DMS114 treated with DMSO at 0.1 percent for 48 hours (cell line): Measurements from ENCODE around the gene SETD3.

Experiments
- DNase-seq: peaks from one replicate; lab custom pipeline; 2025; ENCODE audit not compliant: unreplicated experiment; lab: John Stamatoyannopoulos, UW

The SETD3 gene

DNA sequence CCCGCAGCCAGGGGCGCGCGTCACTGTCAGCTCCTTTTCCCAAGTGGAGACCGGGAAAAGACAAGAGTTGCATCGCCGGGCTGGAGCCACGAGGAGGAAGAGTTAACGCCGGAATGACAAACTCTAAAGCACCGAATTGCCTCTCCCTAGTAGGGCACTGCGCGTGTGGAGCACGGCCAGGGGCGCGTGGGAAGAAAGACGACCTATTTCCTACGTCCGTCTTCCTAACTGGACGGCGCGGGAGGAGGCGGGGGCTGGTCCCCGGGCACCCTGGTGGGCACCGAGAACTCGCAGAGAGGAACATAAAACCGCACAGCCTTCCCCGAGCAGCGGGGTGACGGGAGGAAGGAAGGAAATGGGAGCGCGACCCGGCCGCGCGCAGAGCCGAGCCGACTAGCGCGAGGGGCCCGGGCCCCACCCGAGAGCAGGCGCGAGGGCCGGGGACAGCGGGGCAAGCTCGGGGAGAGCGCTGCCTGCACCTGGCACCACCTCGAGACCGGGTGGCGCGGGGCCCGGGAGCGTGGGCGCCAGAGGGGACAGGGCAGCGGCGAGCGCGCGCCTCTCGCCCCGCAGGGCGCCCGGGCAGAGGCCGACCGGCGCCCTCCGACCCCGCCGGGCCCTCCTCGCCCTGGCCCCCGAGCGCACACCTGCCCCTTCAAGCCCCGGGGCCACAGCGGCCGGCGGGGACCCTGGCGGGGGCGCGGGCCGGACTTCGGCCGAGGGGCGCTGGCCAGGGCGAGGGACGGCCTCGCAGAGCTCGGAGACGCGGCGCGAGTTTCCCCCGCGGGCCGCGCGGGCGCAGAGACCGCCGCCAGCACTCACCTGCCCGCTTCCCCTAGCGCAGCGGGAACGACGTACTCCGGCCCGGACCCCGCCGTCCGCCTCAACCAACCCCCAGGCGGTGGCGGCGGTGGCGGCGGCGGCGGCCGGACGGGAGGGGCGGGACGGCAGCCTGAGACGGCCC lies at the start of gene SETD3:
Gene SETD3 (minus strand): TSS at position 954 of the 964 bp plus-strand sequence. CDS start 15,054 bp downstream, outside the sequence.
- DNase-seq = no peak

DNA sequence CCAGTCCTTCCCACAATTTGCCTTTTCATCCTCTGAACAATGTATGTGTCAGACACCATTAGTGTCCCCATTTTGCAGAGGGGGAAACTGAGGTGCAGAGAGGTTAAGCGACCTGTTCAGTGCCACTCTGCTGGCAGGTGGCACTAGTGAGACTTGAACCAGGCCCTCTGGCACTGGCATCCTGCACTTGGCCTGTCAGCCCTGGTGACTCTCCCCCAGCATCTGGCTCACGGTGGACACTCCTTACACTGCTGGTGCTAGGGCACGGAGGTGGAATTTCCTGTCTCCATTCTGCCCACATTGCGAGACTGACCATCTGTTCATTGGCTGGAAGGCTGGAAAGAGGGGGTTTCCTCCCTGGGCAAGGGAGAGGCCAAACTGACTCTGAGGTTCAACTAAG lies 49.2 kb upstream of the SETD3 start:
- DNase-seq = no peak

DNA sequence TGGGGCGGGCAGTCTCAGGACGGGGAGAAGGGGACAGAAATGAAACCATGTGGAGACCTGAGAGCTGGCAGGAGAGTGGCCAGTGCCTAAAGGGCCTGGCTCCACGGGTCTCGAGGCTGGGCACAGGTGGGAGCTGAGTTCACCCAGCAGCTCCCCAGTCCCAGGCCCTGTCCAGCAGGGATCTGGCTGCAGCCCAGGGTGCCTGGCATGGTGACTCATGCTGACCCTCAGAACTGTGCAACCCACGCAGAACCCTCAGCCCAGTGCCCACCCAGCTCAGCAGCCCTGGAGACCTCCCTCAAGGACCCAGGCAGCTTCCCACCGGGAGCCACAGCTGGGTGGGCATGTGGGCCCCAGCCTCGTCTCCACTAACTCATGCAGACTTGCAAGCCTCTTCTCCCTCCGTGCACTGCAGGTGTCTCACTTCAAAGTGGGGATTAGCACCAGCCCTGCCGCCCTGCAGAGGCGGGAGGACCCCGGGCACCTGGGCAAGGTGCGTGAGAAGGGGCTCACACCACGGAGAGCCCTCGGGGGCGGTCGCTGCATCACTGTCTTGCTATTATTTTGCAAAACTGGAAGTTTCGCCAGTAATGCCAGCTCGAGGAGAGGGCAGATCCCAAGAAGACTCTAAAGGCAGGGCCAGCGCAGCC lies 46.9 kb upstream of the SETD3 start:
- no peak for DNase-seq

DNA sequence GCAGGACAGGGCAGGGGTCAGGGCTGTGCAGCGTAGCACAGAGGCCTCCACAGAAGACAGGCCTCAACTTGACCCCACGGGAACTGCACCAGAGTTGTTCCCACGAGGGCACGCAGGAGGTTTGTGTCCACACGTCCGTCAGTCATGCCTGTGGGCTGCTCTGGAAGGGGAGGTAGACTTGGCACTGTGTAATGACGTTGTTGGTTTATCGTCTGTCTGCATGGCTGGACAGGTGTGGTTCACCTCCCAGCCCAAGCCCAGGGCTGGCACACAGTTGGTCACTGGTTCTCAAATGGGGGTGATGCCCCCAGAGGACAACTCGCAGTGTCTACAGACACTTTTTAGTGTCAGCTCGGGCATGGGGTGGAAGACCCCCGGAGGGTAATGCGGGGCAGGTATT lies 46.4 kb upstream of the SETD3 start:
- no peak for DNase-seq

DNA sequence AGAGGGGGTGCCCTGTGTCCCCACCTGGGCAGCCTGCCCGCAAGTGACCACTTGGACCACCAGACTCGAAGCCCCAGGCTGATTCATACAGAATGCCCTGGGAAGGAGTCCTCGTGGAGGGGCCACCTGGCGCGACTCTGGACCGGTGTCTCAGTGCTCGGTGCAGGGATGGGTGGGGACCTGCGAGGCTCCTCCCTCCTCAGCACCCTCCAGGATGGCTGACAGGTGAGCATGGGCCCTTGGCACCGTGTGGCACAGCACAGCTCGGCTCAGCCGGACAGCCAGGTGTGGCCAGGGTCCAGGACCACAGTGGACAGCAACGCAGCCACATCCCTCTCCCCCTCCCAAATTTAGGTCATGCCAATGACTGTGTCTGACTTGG lies 45.0 kb upstream of the SETD3 start:
- DNase-seq = no peak

DNA sequence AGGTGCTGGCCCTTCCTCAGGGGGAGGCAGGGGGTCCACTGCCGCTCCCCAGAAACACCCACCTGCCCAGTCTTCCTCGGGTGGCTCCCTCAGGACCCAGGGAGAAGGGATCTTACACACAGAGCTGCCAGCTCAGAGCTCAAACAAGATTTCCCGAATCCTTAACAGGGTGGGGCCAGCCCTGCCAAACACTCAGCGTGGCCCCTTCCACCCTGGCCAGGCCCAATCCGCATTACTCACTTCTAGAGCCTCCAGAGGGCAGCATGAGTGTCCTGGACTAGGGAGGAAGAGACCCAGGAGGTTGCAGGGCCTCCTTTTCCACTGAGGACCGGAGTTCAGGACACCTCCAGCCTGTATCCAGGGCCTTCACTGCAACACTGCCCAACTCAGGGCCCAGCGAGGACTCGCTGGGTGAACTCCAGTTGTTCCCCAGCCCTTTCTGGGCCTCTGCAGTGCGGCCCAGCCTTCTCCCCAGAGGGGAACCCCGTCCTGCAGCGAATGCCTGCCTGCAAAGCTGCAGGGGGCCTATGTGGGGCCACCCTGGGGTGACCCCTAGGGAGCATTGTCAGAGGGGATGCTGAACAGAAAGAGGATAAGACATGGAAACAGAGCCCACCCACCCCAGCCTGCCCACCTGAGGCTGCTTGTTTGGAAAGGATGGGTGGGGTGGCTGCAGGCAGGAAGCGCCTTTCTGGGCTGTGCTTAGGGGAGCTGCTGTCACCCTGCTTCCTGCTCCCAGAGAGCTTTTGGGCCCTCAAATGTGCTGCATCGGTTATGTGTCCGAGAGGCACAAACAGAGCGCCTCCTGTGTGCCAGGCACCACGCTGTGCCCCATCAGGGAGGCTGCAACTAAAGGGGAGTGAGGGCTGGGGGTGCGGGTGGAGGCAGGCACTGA lies 44.4 kb upstream of the SETD3 start:
- no peak for DNase-seq

DNA sequence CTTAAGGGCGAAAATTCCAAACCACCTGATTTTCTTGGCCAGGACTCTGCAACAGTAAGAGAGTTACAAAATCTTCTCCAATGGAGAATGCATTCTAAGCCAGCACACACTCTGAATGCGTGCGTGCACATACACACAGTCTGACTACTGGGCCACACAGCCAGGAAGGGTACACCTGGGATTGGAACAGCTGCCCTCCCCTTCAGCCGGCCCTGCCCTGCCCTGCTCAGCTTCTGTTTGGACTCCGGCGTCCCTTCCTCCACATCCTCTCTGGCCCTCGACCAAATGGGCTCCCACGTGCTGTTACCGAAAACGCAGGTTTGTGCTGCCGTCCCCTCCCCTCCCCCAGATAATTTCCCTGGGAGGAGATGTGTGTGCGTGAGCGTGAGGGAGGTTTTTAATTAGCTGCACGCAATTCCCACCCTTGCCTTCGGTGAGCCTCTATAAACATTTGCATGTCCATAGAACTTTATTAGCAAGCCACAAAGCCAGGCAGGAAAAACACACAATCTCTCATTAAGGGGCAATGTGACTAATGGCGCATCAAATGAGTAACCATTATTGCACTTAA lies 43.5 kb upstream of the SETD3 start:
- no peak for DNase-seq

DNA sequence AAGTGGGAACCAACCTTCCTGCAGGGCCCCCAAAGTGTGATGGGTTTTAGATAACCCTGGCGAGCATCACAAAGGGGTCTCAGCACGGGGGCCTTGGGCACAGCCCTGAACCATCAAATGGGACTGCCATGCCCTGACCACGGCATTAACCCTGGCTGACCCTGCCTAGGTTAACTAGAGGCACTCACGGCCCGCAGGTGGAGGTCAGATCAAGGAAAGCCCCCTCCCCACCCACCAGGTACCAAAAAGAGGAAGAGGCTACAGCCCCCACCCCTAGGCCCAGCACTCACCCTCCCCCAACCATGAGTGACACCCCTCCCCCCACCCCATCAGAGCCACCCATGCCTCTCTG lies 43.0 kb upstream of the SETD3 start:
- no peak for DNase-seq

DNA sequence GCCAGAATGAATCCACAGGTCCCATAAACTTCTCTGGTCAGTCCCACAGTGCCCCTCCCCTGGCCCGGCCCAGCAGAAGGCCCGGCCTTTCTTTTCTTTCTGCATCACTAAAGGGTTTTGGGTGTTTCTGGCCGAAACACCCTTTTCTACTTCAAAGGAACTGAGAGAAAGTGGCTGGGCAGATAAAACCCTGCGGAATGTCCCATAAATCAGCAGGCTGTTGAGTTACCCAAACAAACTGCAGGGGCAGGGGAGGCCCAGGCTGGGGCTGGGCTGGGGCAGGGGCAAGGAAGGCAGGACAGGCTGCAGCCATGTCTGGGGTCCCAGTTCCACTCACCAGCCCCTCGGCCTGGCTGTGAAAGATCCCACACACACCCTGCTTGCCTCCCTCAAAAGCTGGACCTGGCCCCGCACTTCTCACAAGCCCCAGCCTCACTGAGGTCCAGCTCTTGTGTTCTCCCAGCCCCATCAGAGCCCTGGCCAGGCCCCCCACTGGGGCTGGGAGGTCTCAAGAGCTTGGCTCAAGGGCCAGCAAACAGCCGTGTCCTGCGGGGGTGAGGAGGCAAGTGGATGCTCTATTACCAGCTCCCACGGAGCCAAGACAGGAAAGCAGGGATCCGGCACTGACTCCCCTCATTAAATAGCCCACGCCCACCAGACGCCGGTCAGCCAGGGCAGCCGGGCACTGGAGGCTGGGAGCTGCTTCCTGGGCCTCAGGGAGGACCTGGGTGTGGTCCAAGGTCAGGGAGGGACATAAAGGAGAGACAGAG lies 42.5 kb upstream of the SETD3 start:
- no peak for DNase-seq

DNA sequence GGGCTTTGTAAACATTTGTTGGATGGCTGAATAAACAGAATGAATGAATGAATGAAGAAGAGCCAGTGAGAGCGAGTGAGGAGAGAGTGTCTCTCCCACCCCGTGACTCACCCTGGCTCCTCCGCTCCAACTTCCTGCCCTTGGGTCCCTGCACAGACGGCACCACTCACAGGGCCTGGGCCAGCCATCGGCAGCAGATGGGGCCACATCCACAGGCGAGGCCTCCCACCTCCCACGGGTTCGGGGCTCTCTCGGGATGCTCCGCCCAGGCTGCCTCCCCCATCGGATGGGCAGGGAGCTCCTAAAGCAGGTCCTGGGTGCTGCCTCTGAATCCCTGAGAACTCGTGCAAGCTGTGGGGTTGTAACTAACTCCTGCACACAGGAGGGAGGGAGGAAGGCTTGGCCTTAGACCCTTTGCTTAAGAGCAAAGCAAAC lies 41.8 kb upstream of the SETD3 start:
- no peak for DNase-seq

DNA sequence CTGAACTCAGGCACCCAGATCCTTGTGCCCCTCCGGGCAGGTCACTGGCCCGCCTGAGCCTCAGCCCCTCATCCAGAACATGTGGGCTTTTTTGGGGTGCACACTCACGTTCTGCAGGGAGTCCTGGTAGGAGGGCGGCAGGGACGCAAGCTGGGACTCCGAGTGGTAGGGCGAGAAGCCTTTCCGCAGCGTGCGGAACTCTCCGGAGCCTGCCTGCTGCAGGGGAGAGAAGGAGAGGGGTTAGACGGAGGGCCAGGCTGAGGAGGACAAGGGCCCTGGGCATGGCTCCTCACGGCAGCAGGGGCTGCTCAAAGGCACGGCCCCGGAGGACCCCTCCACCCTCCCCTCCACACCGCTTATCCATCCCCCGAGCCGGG lies 41.4 kb upstream of the SETD3 start:
- DNase-seq = no peak

DNA sequence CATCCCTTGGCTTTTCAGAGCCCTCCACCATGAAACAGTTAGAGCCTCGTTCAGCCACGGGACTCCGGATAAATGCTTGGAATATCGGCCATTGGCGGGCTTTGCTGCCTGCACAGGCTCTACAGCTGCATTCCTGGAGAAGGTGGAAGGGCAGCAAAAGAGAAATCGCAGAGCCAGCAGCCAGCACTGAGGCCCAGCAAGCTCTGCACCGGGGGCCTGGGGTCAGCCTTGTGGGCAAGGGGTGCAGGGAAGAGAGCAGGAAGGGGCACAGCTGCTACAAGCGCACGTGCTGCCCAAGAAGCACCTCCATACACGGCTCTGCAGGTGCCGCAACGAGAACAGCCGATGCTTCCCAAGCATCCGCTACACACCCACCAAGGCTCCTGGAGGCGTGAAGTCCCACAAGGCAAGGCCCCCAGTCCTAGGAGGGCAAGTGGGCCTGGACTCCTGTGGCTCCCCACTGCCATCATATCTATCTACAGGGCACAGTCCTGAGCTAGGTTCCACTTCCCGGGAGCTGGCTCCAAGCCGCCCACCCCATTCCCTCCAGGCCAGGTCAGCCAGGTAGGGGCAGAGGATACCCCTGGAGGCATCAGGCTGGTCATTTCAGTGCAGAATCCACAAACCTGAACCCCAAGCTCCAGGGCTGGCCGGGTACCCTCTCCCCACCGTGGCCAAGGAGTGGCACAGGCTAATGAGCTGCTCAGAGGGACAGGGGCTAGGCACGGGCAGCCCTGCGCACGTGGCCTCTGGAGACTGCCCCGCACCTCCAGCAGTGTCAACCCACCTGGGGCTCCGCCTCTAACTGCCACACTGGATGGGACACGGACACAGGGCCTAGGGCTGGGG lies 40.7 kb upstream of the SETD3 start:
- no peak for DNase-seq

DNA sequence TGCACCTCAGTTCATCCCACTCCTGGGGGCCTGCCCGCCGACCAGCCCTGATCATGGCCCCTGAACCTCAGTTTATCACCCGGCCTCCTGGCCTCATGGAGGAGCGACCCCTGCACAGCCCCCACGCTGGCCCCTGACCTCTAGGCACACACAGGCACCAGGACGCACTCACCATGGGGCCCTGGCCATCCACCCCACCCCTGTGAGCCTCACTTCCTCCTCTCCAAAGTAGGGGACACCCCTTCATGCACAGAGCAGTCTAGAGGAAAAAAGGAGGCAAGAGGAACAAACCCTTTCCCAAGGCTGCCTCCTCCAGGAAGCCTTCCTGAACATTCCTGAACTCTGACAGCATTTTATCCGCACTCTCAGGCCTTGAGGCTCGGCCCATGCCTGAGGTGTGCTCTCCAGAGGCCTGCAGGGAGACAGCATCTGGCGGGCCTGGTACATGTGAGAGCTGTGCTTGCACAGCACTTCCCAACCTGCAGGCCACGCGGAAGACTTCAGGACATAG lies 40.0 kb upstream of the SETD3 start:
- no peak for DNase-seq

DNA sequence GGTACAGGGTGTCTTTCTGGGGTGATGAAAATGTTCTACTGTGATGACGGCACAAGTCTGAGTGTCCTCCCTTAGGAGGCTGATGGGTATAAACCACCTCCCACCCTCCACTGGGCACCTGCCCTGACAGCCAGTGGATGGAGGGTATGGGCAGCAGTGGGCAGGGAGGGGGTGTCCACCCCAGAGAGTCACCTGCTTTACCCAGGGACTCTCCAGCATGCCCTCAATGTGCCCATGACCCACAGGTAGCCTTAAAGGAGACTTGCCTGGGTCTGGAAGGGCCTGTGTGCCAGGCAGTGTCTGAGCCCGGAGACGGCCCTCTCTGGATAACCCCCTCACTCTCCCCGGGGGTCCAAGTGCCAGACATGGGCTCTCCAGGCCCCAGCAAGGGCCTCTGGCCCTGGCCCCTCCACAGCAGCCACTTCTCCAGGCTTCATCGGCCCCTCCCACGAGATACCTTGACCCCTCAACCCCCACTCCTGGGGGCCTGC lies 39.3 kb upstream of the SETD3 start:
- no peak for DNase-seq

DNA sequence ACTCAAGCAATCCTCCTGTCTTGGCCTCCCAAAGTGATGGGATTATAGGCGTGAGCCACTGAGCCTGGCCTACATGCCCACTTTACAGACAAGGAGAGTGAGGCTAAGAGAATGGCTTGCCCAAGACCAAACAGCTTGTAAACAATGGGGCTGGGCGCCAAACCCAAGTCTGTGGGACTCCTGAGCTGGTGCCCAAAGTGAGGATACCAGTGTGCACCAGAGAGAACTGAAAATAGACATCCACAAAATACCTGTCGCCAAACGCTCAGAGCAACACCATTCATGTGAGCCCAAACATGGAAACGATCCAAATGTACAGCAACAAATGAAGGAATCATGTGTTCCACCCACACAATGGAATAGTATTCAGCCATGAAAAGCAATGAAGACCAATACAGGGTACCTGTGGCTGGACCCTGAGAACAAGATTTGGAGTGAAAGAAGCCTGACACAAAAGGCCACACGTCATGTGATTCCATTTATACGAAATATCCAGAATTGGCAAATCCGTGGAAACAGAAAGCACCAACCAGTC lies 38.8 kb upstream of the SETD3 start:
- DNase-seq = no peak

DNA sequence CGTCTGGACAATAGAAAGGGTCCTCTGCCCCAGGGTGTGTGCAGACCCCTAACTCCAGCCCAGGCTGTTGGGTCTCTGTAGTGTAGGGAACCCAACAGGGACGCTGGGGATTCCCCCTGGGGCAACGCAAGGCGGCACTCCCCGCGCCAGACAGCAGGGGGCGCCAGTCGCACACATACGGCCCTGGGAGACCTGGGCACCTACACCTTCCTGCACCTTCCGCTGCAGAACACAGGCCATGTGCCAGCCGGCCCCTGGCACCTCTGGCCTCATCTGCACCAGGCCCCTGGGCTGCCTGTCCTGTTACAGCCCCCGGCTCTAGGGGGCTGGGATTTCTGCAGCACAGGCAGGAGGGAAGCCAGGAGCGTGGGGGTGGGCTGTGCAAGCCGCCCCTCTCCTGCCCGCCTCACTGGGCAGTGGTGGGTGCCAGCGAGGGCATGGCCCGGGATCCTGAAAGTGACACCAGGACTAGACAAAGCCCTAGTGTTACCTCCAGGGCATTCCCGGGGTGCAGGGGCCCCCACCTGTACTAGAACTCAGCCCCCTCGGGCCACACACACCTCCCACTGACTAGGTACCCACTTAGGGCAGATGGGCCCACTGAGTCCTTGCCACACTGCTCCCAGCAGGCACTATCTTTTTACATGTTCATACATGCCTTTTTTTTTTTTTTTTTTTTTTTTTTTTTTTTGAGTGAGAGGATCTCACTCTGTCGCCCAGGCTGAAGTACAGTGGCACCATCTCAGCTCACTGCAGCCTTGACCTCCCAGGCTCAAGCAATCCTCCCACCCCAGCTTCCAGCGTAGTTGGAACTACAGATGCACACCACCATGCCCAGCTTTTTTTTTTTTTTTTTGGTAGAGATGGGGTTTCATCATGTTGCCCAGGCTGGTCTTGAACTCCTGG lies 38.0 kb upstream of the SETD3 start:
- DNase-seq = peak; percentile 5

DNA sequence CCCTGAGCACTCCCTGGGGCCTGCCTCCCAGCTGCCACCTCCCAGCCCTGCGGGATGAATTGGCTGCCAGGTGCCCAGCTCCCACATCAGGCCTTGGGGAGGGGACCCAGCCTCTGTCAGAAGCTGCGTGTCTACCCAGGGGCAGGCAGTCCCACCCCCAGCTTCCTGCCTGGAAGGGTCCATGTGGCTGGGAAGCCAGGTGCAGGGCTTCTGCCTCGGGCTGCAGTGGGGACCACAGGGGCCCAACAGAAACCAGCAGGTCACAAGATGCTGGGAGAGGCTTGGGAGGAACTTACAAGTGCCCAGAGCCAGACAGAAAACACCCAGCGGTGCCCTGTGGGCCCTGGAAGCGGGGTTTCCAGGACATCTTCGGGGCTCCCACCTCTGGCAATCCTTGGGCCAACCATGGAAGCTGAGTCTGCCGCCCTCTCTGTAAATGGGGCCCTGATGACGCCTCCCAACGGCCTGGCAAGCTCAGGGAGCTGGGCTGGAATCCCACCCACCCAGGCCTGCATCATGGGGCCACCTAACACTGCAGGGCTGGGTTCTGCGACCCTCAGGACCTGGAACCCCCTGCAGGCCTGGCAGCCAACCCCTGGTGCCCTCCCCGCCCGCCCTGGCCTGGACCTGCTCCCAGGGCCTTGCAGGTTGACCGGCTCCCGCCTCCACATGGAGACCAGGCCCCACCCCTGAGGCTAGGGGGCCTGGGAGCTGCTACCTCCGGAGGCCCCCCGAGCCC lies 37.2 kb upstream of the SETD3 start:
- DNase-seq = no peak
